Prostate gland (tissue), 2 donors: ENCODE measurements around the gene KIF26B.

Source experiments
- POLR2A ChIP-seq: fragments of 450-650 bp; IDR thresholded peaks from one replicate; pipeline ENCODE4 v1.6.1; 2016; ENCODE audit warnings: antibody characterized with exemption, mild to moderate bottlenecking
- POLR2AphosphoS5 ChIP-seq: sonication (generic); formaldehyde crosslinking; IDR thresholded peaks from one replicate; pipeline ENCODE4 v1.6.1; 2017; ENCODE audit warnings: antibody characterized with exemption
- TF ChIP-seq, protein P1 (sequence below), 4 experiments: fragments of 200-600 bp in 2 of 4; fragments of 450-650 bp in 2 of 4; sonication (generic) in 2 of 4; IDR thresholded peaks; 1 replicate in 3 of 4; 2 replicates in 1 of 4; pipeline ENCODE4 v1.5.1; 2016 to 2019; ENCODE audit warnings: antibody characterized with exemption in 4 of 4, mild to moderate bottlenecking in 2 of 4, moderate library complexity in 2 of 4

DNA sequence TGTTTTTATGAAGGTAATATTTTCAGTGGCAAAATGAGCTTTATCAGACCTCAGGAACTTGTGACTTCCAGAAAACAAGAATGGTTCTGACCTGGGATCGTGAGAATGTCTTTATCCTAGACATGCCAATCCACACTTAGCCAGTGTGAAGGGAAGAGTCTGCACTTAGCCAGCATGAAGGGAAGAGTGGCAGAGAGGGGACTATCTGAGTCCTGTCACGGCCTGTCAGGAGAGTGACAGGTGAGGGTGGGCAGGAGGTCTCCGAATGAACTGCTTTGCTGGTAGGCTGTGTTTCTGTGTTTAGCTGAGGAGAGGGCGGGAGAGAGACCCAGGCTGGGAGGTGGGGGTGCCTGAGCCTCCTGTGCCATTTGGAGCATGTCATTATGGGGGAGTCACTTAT, 173.1 kb downstream of the KIF26B start:
- TF ChIP-seq, protein P1, sequence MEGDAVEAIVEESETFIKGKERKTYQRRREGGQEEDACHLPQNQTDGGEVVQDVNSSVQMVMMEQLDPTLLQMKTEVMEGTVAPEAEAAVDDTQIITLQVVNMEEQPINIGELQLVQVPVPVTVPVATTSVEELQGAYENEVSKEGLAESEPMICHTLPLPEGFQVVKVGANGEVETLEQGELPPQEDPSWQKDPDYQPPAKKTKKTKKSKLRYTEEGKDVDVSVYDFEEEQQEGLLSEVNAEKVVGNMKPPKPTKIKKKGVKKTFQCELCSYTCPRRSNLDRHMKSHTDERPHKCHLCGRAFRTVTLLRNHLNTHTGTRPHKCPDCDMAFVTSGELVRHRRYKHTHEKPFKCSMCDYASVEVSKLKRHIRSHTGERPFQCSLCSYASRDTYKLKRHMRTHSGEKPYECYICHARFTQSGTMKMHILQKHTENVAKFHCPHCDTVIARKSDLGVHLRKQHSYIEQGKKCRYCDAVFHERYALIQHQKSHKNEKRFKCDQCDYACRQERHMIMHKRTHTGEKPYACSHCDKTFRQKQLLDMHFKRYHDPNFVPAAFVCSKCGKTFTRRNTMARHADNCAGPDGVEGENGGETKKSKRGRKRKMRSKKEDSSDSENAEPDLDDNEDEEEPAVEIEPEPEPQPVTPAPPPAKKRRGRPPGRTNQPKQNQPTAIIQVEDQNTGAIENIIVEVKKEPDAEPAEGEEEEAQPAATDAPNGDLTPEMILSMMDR (IDR thresholded peaks at IDR 0.05): no peak
- TF ChIP-seq POLR2A (no peak), POLR2AphosphoS5 (no peak)
